Hepatocyte (in vitro differentiated cells): ENCODE measurements around the gene ZFP36L2.

Experiments used
- CTCF ChIP-seq: fragments of 200-600 bp; sonication (generic); IDR thresholded peaks from 2 replicates; pipeline ENCODE4 v1.5.1; 2016; ENCODE audit warnings: antibody characterized with exemption, mild to moderate bottlenecking; ENCODE audit not compliant: poor library complexity
- EZH2 ChIP-seq: fragments of 200-600 bp; sonication (generic); IDR thresholded peaks from 2 replicates; pipeline ENCODE4 v1.6.1; 2016; ENCODE audit warnings: antibody characterized with exemption, mild to moderate bottlenecking, borderline replicate concordance

GRCh38 chr2:43222475-43223309, 3.7 kb downstream of the ZFP36L2 start:
- no peak for TF ChIP-seq CTCF
- no peak for TF ChIP-seq EZH2
